HCT116 (cell line): ENCODE data around the gene WDR44. TPM values are rescaled to one million over a fixed set of nuclear protein-coding genes. Genes with fewer than 3 reads are reported as not detected.

Experiments used
- ATAC-seq: fragments of 200-7000 bp; cut with Tn5 transposase; 2 replicates; pipeline ENCODE4 v1.9.1; 2020; ENCODE audit warnings: mild to moderate bottlenecking, moderate library complexity
- BruUV-seq: library from RNA; stranded (reverse); fragments of 400-500 nt; replicated peaks from 2 replicates; lab custom pipeline; 2021; lab: Mats Ljungman, UMichigan
- CTCF ChIA-PET: fragments of 300-600 bp; sonication (Branson Sonifier 250); formaldehyde crosslinking; loops from one replicate; lab custom pipeline; 2021; ENCODE audit warnings: antibody characterized with exemption; lab: Charles Lee
- POLR2A ChIA-PET: fragments of 300-600, 350-600 bp; sonication (Branson Sonifier 250); formaldehyde crosslinking; loops from one replicate; lab custom pipeline; 2021; ENCODE audit warnings: antibody characterized with exemption; lab: Charles Lee
- RAD21 ChIA-PET, 2 experiments: fragments of 300-600 bp; sonication (Branson Sonifier 250); formaldehyde crosslinking; loops; one replicate each; lab custom pipeline; 2023; ENCODE audit warnings: low total read pairs in 2 of 2; ENCODE audit not compliant: uncharacterized antibody in 2 of 2, unreplicated experiment in 2 of 2, low non-redundant PET in 1 of 2; lab: Charles Lee
- DNase-seq: peaks from one replicate; pipeline ENCODE4 v3.0.0-alpha.2; 2010; ENCODE audit warnings: low read depth, low spot score
- H2AFZ ChIP-seq: fragments of 200-600 bp; shearing (Covaris generic), sonication (generic); 2 replicates; pipeline ENCODE4 v1.6.1; 2017; ENCODE audit warnings: low read depth, mixed run types, mixed read lengths, antibody characterized with exemption, low read length; ENCODE audit not compliant: poor library complexity, severe bottlenecking
- H3K27ac ChIP-seq: 2 replicates; pipeline ENCODE4 v1.5.1; 2012; ENCODE audit warnings: low read depth, low read length
- H3K27me3 ChIP-seq: fragments of 200-600 bp; sonication (generic); 2 replicates; pipeline ENCODE4 v1.6.1; 2016; ENCODE audit warnings: mixed run types, low read length, mixed read lengths; ENCODE audit not compliant: insufficient read depth
- H3K36me3 ChIP-seq, 2 experiments: fragments of 200-500 bp in 1 of 2; fragments of 200-600 bp in 1 of 2; sonication (Bioruptor generic) in 1 of 2; sonication (generic) in 1 of 2; 2 replicates each; pipeline versions ENCODE4 v1.5.1 to v1.6.1; 2014 to 2016; ENCODE audit warnings: low read length in 2 of 2, inconsistent platforms in 1 of 2, mixed read lengths in 1 of 2, mixed run types in 1 of 2; ENCODE audit not compliant: insufficient read depth in 2 of 2, control insufficient read depth in 1 of 2
- H3K4me1 ChIP-seq, 2 experiments: fragments of 200-600 bp in 1 of 2; sonication (generic) in 1 of 2; 2 replicates each; pipeline versions ENCODE4 v1.5.1 to v1.6.1; 2012 to 2017; ENCODE audit warnings: low read length in 2 of 2, inconsistent platforms in 1 of 2, mild to moderate bottlenecking in 1 of 2, mixed read lengths in 1 of 2, mixed run types in 1 of 2, moderate library complexity in 1 of 2; ENCODE audit not compliant: insufficient read depth in 2 of 2, control insufficient read depth in 1 of 2
- H3K4me2 ChIP-seq: fragments of 200-600 bp; sonication (generic); 2 replicates; pipeline ENCODE4 v1.6.1; 2017; ENCODE audit warnings: mixed run types, low read length, mixed read lengths
- H3K4me3 ChIP-seq, 2 experiments: fragments of 200-600 bp in 1 of 2; sonication (generic) in 1 of 2; replicated peaks in 1 of 2; 2 replicates each; pipeline ENCODE4 v1.5.1; 2011 to 2016; ENCODE audit warnings: low read length in 2 of 2, control low read depth in 1 of 2, low read depth in 1 of 2, mild to moderate bottlenecking in 1 of 2, mixed read lengths in 1 of 2, mixed run types in 1 of 2
- H3K79me2 ChIP-seq: fragments of 200-600 bp; sonication (generic); 2 replicates; pipeline ENCODE4 v1.6.1; 2017; ENCODE audit warnings: mild to moderate bottlenecking, mixed run types, low read length, moderate library complexity, mixed read lengths; ENCODE audit not compliant: insufficient read depth
- H3K9ac ChIP-seq: fragments of 200-600 bp; sonication (generic); 2 replicates; pipeline ENCODE4 v1.6.1; 2016; ENCODE audit warnings: low read length, mixed read lengths
- H3K9me2 ChIP-seq: fragments of 200-600 bp; sonication (generic), shearing (Covaris generic); 2 replicates; pipeline ENCODE4 v1.6.1; 2017; ENCODE audit warnings: mixed run types, mild to moderate bottlenecking, moderate library complexity; ENCODE audit not compliant: insufficient read depth
- H3K9me3 ChIP-seq, 2 experiments: fragments of 200-500 bp in 1 of 2; fragments of 200-600 bp in 1 of 2; sonication (Bioruptor generic) in 1 of 2; sonication (generic) in 1 of 2; 2 replicates each; pipeline ENCODE4 v1.6.1; 2014 to 2017; ENCODE audit warnings: low read length in 2 of 2, mixed read lengths in 2 of 2, inconsistent platforms in 1 of 2, low read depth in 1 of 2, mild to moderate bottlenecking in 1 of 2, mixed run types in 1 of 2, moderate library complexity in 1 of 2; ENCODE audit not compliant: control insufficient read depth in 1 of 2, insufficient read depth in 1 of 2
- H4K20me1 ChIP-seq: fragments of 200-600 bp; sonication (generic), shearing (Covaris generic); 2 replicates; pipeline ENCODE4 v1.6.1; 2017; ENCODE audit warnings: mixed run types, mild to moderate bottlenecking, moderate library complexity; ENCODE audit not compliant: insufficient read depth
- ELF1 ChIP-seq: IDR thresholded peaks from 2 replicates; pipeline ENCODE4 v1.6.1; 2012; ENCODE audit warnings: low read depth, borderline replicate concordance
- EZH2phosphoT487 ChIP-seq: fragments of 200-600 bp; IDR thresholded peaks from 2 replicates; pipeline ENCODE4 v1.6.1; 2018; ENCODE audit warnings: antibody characterized with exemption, borderline replicate concordance
- JUND ChIP-seq: IDR thresholded peaks from 2 replicates; pipeline ENCODE4 v1.6.1; 2012
- MAX ChIP-seq: IDR thresholded peaks from 2 replicates; pipeline ENCODE4 v1.6.1; 2012
- POLR2AphosphoS5 ChIP-seq: IDR thresholded peaks from 2 replicates; pipeline ENCODE4 v1.6.1; 2011; ENCODE audit warnings: mild to moderate bottlenecking, low read depth, low read length, moderate library complexity
- RAD21 ChIP-seq: IDR thresholded peaks from 2 replicates; pipeline ENCODE4 v1.6.1; 2012; ENCODE audit warnings: low read depth, mild to moderate bottlenecking
- SRF ChIP-seq: IDR thresholded peaks from 2 replicates; pipeline ENCODE4 v1.6.1; 2012; ENCODE audit warnings: low read depth
- TCF7L2 ChIP-seq: IDR thresholded peaks from 2 replicates; pipeline ENCODE4 v1.7.0; 2011; ENCODE audit warnings: borderline replicate concordance, inconsistent platforms; ENCODE audit not compliant: insufficient read depth, insufficient read length; ENCODE audit errors: extremely low read depth
- ZFX ChIP-seq: fragments of 450-650 bp; IDR thresholded peaks from 2 replicates; pipeline ENCODE4 v1.6.1; 2017
- intact Hi-C: fragments of 100-400 bp; cut with micrococcal nuclease; formaldehyde crosslinking; loops from 2 replicates; pipeline ENCODE4 v1.10.0; 2022
- total RNA-seq: library from RNA; stranded (reverse); gene quantifications from one replicate; pipeline ENCODE4 v1.2.1, GENCODE V29; 2021; ENCODE audit not compliant: unreplicated experiment
- TF ChIP-seq, protein P1 (sequence below): IDR thresholded peaks from 2 replicates; pipeline ENCODE4 v1.6.1; 2012
- TF ChIP-seq, protein P2 (sequence below), 3 experiments: fragments of 200-600 bp in 1 of 3; sonication (generic) in 1 of 3; IDR thresholded peaks in 2 of 3; conservative IDR thresholded peaks in 1 of 3; 2 replicates each; pipeline ENCODE4 v1.5.1; 2012 to 2017; ENCODE audit warnings: low read depth in 2 of 3, low read length in 2 of 3, antibody characterized with exemption in 1 of 3, borderline replicate concordance in 1 of 3, control low read depth in 1 of 3, mild to moderate bottlenecking in 1 of 3, mixed read lengths in 1 of 3, mixed run types in 1 of 3, moderate library complexity in 1 of 3; ENCODE audit not compliant: insufficient read depth in 1 of 3

Gene WDR44
- total RNA-seq, 1 experiment from 2014 or later, result 12.2 TPM

- H3K9me2 ChIP-seq, result no peaks in the 10 kb centered on the region
- CTCF ChIA-PET, result no interaction called here
- RAD21 ChIA-PET, result no interaction called here
- no peak overlapping the region for H2AFZ ChIP-seq
- no peak overlapping the region for H3K4me2 ChIP-seq
- ATAC-seq (no peak), DNase-seq (no peak)
- intact Hi-C loops, result loop anchor here (10.0 kb wide), 1 partner anchor 350 kb away; no protein-coding TSS in a partner anchor
- H4K20me1 ChIP-seq, result no peaks in the 10 kb centered on the region
- no TSS peak for BruUV-seq
- H3K79me2 ChIP-seq, result no peaks in the 10 kb centered on the region
- POLR2A ChIA-PET, result no interaction called here
- no peak for TF ChIP-seq JUND
- no peak for TF ChIP-seq ZFX
- TF ChIP-seq POLR2AphosphoS5, result no peak
- no peak for TF ChIP-seq RAD21
- no peak for TF ChIP-seq TCF7L2
- TF ChIP-seq, protein P1, sequence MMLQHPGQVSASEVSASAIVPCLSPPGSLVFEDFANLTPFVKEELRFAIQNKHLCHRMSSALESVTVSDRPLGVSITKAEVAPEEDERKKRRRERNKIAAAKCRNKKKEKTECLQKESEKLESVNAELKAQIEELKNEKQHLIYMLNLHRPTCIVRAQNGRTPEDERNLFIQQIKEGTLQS, result no peak
- TF ChIP-seq EZH2phosphoT487, result no peak
- TF ChIP-seq ELF1, result no peak
- TF ChIP-seq MAX, result no peak
- no peaks in the 10 kb centered on the region for H3K27me3 ChIP-seq
- H3K4me3 ChIP-seq, result no peak overlapping the region
- H3K36me3 ChIP-seq, result no peaks in the 10 kb centered on the region
- H3K9me3 ChIP-seq, result no peaks in the 10 kb centered on the region
- H3K27ac ChIP-seq, result no peak overlapping the region
- H3K9ac ChIP-seq, result no peak overlapping the region
- no peaks in the 10 kb centered on the region for H3K4me1 ChIP-seq
These were observed 109.1 kb downstream of the WDR44 start for GRCh38 chrX:118455013-118455412.

- Histone ChIP-seq H3K27ac (no peak overlapping the region), H3K79me2 (no peaks in the 10 kb centered on the region), H3K4me1 (no peaks in the 10 kb centered on the region), H3K4me3 (no peak overlapping the region), H3K9me2 (no peaks in the 10 kb centered on the region), H2AFZ (no peak overlapping the region), H3K4me2 (no peak overlapping the region), H3K36me3 (no peaks in the 10 kb centered on the region), H3K9ac (no peak overlapping the region), H4K20me1 (no peaks in the 10 kb centered on the region), H3K9me3 (no peaks in the 10 kb centered on the region), H3K27me3 (no peaks in the 10 kb centered on the region)
- ChIA-PET POLR2A (no interaction called here), CTCF (interaction anchor here (0.7 to 4.3 kb wide), 6 partner anchors 14 to 336 kb away, joined by 3 to 71 read pairs (median 4); no protein-coding TSS in a partner anchor), RAD21 (interaction anchor here (1.1 to 1.5 kb wide), 4 partner anchors 12 to 142 kb away, joined by 3 to 9 read pairs (median 3); no protein-coding TSS in a partner anchor)
- intact Hi-C loops, result loop anchor here (2.0 to 10.0 kb wide), 2 partner anchors 145 to 345 kb away; no protein-coding TSS in a partner anchor
- TF ChIP-seq, protein P2, sequence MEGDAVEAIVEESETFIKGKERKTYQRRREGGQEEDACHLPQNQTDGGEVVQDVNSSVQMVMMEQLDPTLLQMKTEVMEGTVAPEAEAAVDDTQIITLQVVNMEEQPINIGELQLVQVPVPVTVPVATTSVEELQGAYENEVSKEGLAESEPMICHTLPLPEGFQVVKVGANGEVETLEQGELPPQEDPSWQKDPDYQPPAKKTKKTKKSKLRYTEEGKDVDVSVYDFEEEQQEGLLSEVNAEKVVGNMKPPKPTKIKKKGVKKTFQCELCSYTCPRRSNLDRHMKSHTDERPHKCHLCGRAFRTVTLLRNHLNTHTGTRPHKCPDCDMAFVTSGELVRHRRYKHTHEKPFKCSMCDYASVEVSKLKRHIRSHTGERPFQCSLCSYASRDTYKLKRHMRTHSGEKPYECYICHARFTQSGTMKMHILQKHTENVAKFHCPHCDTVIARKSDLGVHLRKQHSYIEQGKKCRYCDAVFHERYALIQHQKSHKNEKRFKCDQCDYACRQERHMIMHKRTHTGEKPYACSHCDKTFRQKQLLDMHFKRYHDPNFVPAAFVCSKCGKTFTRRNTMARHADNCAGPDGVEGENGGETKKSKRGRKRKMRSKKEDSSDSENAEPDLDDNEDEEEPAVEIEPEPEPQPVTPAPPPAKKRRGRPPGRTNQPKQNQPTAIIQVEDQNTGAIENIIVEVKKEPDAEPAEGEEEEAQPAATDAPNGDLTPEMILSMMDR (IDR thresholded peaks at IDR 0.05 in 2 of 3, conservative IDR thresholded peaks at IDR 0.05 in 1 of 3; ENCODE audit: borderline replicate concordance in 1 of 3, insufficient read depth in 1 of 3, low read depth in 2 of 3, low read length in 2 of 3), result peak; percentile 27 to 47 (median 45); a peak in 5 of 6 replicates
- TF ChIP-seq SRF (no peak), RAD21 (peak; percentile 71), POLR2AphosphoS5 (no peak)
- DNase-seq (no peak), ATAC-seq (peak; percentile 67)
- BruUV-seq, result no TSS peak
These were observed 113.6 kb downstream of the WDR44 start for GRCh38 chrX:118459494-118459893.
